KMS-11 (cell line): Measurements from ENCODE around the gene IGSF6.

ENCODE experiments used
- H2AFZ ChIP-seq: fragments of 200-600 bp; sonication (generic); 2 replicates; pipeline ENCODE4 v1.6.1; 2016; ENCODE audit warnings: antibody characterized with exemption, mixed run types, low read depth
- H3K27ac ChIP-seq: fragments of 200-600 bp; sonication (generic); 2 replicates; pipeline ENCODE4 v1.6.1; 2016; ENCODE audit warnings: mild to moderate bottlenecking, mixed run types
- H3K27me3 ChIP-seq: fragments of 200-600 bp; sonication (generic); 2 replicates; pipeline ENCODE4 v1.6.1; 2017; ENCODE audit warnings: mild to moderate bottlenecking, low read depth, mixed run types, moderate library complexity; ENCODE audit not compliant: insufficient read depth
- H3K36me3 ChIP-seq: fragments of 200-600 bp; sonication (generic); 2 replicates; pipeline ENCODE4 v1.6.1; 2017; ENCODE audit warnings: mild to moderate bottlenecking, mixed run types; ENCODE audit not compliant: insufficient read depth
- H3K4me1 ChIP-seq: fragments of 200-600 bp; sonication (generic); 2 replicates; pipeline ENCODE4 v1.6.1; 2016; ENCODE audit warnings: mild to moderate bottlenecking, low read depth, mixed run types; ENCODE audit not compliant: poor library complexity, severe bottlenecking
- H3K4me2 ChIP-seq: fragments of 200-600 bp; sonication (generic); 2 replicates; pipeline ENCODE4 v1.7.0; 2016; ENCODE audit warnings: mild to moderate bottlenecking, mixed run types
- H3K4me3 ChIP-seq: fragments of 200-600 bp; sonication (generic); IDR thresholded peaks from 2 replicates; pipeline ENCODE4 v1.6.1; 2017; ENCODE audit warnings: low read depth, low read length, mixed read lengths; ENCODE audit not compliant: insufficient read depth
- H3K79me2 ChIP-seq: fragments of 200-600 bp; sonication (generic); 2 replicates; pipeline ENCODE4 v1.6.1; 2016; ENCODE audit warnings: low read depth, mixed run types; ENCODE audit not compliant: insufficient read depth
- H3K9ac ChIP-seq: fragments of 200-600 bp; sonication (generic); 2 replicates; pipeline ENCODE4 v1.6.1; 2016; ENCODE audit warnings: mild to moderate bottlenecking, mixed run types
- H4K20me1 ChIP-seq: fragments of 200-600 bp; sonication (generic); 2 replicates; pipeline ENCODE4 v1.6.1; 2016; ENCODE audit warnings: mild to moderate bottlenecking, mixed run types; ENCODE audit not compliant: insufficient read depth
- CTCF ChIP-seq: fragments of 200-600 bp; sonication (generic); conservative IDR thresholded peaks from 2 replicates; pipeline ENCODE4 v1.6.1; 2017; ENCODE audit warnings: low read depth, mild to moderate bottlenecking, antibody characterized with exemption, low read length, moderate library complexity, mixed read lengths

The IGSF6 gene, protein sequence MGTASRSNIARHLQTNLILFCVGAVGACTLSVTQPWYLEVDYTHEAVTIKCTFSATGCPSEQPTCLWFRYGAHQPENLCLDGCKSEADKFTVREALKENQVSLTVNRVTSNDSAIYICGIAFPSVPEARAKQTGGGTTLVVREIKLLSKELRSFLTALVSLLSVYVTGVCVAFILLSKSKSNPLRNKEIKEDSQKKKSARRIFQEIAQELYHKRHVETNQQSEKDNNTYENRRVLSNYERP

GRCh38 chr16:21652453-21652852, at the start of gene IGSF6:
Gene IGSF6 (minus strand): TSS chr16:21652608. CDS start chr16:21652598, 10 bp downstream.
- no peak for TF ChIP-seq CTCF
- no peak within 1 kb of the TSS for H3K9ac ChIP-seq
- H3K4me1 ChIP-seq = peaks cover 14% of the 10 kb centered on the region
- no peaks in the 10 kb centered on the region for H3K36me3 ChIP-seq
- H3K79me2 ChIP-seq = no peaks in the 10 kb centered on the region; the same call in 1 of the 2 replicates
- no peak within 1 kb of the TSS for H3K4me3 ChIP-seq
- H4K20me1 ChIP-seq = no peaks in the 10 kb centered on the region
- no peak within 1 kb of the TSS for H3K4me2 ChIP-seq
- H3K27ac ChIP-seq = no peak within 1 kb of the TSS
- H2AFZ ChIP-seq = no peak within 1 kb of the TSS
- H3K27me3 ChIP-seq = no peaks in the 10 kb centered on the region

- Histone ChIP-seq H2AFZ (no peak overlapping the region), H3K9ac (no peak overlapping the region), H3K36me3 (no peaks in the 10 kb centered on the region), H3K27me3 (no peaks in the 10 kb centered on the region), H3K79me2 (no peaks in the 10 kb centered on the region), H3K27ac (no peak overlapping the region), H3K4me1 (no peaks in the 10 kb centered on the region), H3K4me2 (no peak overlapping the region), H3K4me3 (no peak overlapping the region), H4K20me1 (no peaks in the 10 kb centered on the region)
- no peak for TF ChIP-seq CTCF
Observed at GRCh38 chr16:21701271-21701670, 48.9 kb upstream of the IGSF6 start.

GRCh38 chr16:21698169-21699032, 46.0 kb upstream of the IGSF6 start:
- Histone ChIP-seq H3K36me3 (no peaks in the 10 kb centered on the region), H3K4me3 (no peak overlapping the region), H3K4me1 (no peaks in the 10 kb centered on the region), H2AFZ (no peak overlapping the region), H4K20me1 (no peaks in the 10 kb centered on the region), H3K9ac (no peak overlapping the region), H3K79me2 (no peaks in the 10 kb centered on the region), H3K27me3 (no peaks in the 10 kb centered on the region), H3K27ac (no peak overlapping the region), H3K4me2 (no peak overlapping the region)
- no peak for TF ChIP-seq CTCF

DNA sequence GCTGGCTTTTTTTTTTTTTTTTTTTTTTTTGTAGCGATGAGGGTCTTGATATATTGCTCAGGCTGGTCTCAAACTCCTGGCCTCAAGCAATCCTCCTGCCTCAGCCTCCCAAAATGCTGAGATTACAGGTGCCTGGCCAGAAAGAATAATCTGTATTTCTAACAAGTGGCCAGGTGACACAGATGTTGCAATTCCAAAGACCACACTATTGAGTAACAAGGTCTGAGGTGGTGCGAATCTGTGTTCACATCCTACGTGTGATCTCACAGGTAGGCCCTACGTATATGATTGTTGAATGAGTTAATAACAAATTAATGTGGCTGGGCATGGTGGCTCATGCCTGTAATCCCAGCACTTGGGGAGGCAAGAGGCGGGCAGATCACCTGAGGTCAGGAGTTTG, 44.6 kb upstream of the IGSF6 start:
- no peaks in the 10 kb centered on the region for H3K27me3 ChIP-seq

More for the DNA sequence above, 44.6 kb upstream of the IGSF6 start:
- H3K9ac ChIP-seq = no peak overlapping the region
- H2AFZ ChIP-seq = no peak overlapping the region
- TF ChIP-seq CTCF = no peak
- H3K79me2 ChIP-seq = no peaks in the 10 kb centered on the region
- no peak overlapping the region for H3K27ac ChIP-seq
- no peaks in the 10 kb centered on the region for H3K36me3 ChIP-seq
- H3K4me3 ChIP-seq = no peak overlapping the region
- no peak overlapping the region for H3K4me2 ChIP-seq
- H4K20me1 ChIP-seq = no peaks in the 10 kb centered on the region
- H3K4me1 ChIP-seq = no peaks in the 10 kb centered on the region
